HS-5 (cell line): ENCODE measurements around the gene COX20.

Source experiments
- DNase-seq: peaks from one replicate; pipeline ENCODE4 v3.0.0-alpha.2; 2012; ENCODE audit warnings: low read depth

The COX20 gene

GRCh38 chr1:244874974-244875579 is 39.6 kb downstream of the COX20 start:
- no peak for DNase-seq

DNA sequence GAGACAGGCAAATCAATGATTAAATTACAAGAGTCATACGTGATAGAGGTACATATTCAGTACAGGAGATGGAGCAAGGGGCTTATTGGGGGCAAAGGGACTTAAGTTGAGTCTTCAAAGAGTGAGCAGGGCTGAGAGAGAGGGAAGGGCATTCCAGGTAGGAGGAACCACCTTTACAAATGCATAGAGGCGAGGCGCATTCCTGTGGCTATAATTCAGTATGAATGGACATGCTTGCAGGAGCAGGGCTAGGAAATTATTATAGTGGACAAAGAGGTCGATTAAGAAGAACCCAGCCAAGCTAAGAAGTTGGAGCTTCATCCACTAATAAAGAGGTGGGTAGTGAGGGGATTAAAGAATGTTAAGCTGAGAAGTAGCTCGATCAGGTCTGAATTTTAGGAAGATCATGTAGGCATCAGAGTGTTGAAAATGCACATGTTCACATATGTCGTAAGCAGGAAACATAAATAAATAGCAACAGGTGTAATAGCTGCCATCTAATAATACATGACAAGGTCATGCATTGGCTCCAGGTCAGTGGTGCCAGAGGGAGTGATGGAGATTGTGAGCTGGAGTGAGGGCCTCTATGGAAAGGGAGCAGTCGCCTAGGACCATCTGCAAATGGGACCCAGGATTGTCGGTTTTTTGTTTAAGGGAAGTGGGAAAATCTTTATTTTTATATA is 40.9 kb downstream of the COX20 start:
- DNase-seq, result no peak

DNA sequence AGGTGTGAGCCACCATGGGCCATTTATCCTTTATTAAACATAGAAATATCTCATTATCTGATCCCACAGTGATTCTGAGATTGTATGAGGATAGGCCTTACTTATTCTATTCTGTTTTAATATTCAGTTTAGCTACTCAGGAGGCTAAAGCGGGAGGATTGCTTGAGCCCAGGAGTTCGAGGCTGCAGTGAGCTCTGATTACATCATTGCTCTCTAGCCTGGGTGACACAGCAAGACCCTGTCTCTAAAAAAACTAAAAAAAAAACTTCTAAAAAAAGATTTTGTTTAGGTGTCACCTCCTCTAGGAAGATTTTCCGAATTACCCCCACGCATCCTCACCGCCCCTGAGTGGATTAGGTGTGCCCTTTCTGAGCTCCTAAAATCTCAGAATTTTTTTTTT is 43.2 kb downstream of the COX20 start:
- no peak for DNase-seq

DNA sequence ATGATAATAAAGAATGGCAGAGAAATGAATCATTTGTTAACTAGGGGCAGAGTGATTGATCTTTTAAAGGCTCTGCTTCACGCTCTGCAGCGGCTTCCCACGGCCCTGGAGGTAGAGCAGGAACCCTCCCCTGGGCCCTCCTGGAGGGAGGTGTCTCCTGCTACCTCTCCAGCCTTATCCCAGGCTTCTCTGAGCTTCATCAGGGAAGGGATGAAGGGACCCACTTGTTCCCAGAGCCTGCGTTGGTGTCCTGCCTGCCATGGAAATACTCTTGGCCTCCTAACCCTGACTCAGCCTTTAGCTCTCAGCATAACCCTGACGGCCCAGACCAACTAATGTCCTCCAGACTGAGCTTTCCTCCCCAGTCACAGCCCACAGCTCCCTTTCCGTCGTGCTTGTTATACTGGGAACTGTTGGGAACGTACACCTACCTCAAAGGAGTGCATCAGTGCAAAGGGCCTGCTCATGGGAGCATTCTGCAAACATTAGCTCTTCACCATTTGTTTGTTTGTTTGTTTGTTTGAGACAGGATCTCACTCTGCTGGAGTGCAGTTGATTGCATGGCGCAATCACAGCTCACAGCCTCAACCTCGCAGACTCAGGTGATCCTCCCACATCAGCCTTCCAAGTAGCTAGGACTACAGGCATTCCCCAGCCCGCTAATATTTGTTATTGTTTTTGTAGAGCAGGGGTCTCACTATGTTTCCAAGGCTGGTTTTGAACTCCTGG is 46.3 kb downstream of the COX20 start:
- no peak for DNase-seq

DNA sequence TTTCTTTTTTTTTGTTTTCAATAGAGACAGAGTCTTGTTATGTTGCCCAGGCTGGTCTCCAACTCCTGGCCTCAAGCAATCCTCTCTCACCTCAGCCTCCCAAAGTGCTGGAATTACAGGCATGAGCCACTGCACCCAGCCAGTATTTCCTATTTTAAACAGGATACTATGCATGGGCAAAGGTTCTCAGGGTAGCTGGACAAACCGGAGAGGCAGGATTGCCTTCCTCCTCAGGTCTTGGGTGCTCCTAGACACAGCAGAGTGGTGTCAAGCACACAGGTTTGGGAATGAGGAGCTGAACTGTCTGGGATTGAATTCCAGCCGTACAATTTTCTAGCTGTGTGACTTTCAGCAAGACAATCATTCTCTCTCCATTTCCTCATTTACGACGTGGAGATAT is 51.8 kb downstream of the COX20 start:
- DNase-seq, result no peak

DNA sequence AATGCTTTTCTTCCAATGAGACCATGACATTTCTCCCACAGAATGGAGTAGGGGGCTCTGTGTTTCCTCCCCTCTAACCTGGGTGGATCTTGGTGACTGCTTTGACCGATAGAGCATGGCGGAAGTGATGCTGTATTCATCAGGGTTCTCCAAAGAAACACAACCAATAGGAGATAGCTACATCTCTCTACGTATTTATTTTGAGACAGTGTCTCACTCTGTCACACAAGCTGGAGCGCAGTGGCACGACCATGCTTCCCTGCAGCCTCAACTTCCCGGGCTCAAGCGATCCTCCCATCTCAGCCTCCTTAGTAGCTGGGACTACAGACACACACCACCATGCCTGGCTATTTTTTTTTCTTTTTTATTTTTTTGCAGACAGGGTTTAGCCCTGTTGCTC is 58.4 kb downstream of the COX20 start:
- DNase-seq, result no peak
